Prostate gland (tissue), 2 donors: ENCODE measurements around the gene KRTAP2-2.

ENCODE experiments used
- CTCF ChIP-seq, 4 experiments: fragments of 200-600 bp in 2 of 4; fragments of 450-650 bp in 2 of 4; sonication (generic) in 2 of 4; IDR thresholded peaks; 1 replicate in 3 of 4; 2 replicates in 1 of 4; pipeline ENCODE4 v1.5.1; 2016 to 2019; ENCODE audit warnings: antibody characterized with exemption in 4 of 4, mild to moderate bottlenecking in 2 of 4, moderate library complexity in 2 of 4
- POLR2A ChIP-seq: fragments of 450-650 bp; IDR thresholded peaks from one replicate; pipeline ENCODE4 v1.6.1; 2016; ENCODE audit warnings: antibody characterized with exemption, mild to moderate bottlenecking
- POLR2AphosphoS5 ChIP-seq: sonication (generic); formaldehyde crosslinking; IDR thresholded peaks from one replicate; pipeline ENCODE4 v1.6.1; 2017; ENCODE audit warnings: antibody characterized with exemption

GRCh38 chr17:41061964-41062363 is 6.9 kb upstream of the KRTAP2-2 start:
- TF ChIP-seq POLR2A (no peak), CTCF (IDR thresholded peaks at IDR 0.05) (no peak), POLR2AphosphoS5 (no peak)
